HEK293 (cell line): ENCODE results near the gene ANKRD60.

Experiments
- CTCF ChIP-seq: fragments of 450-650 bp; formaldehyde crosslinking; IDR thresholded peaks from 2 replicates; pipeline ENCODE4 v1.5.1; 2016; ENCODE audit warnings: missing biosample characterization, missing genetic modification characterization
- ELK4 ChIP-seq: IDR thresholded peaks from 2 replicates; pipeline ENCODE4 v1.6.1; 2011; ENCODE audit warnings: mild to moderate bottlenecking, low read depth, low read length, borderline replicate concordance
- SETDB1 ChIP-seq: IDR thresholded peaks from one replicate; pipeline ENCODE4 v1.6.1; 2017; ENCODE audit warnings: mild to moderate bottlenecking, low read length, moderate library complexity, mixed read lengths; ENCODE audit not compliant: insufficient read length
- ZBTB1 ChIP-seq: fragments of 450-650 bp; formaldehyde crosslinking; IDR thresholded peaks from 2 replicates; pipeline ENCODE4 v1.5.1; 2016; ENCODE audit warnings: missing biosample characterization, missing genetic modification characterization
- ZBTB6 ChIP-seq: fragments of 450-650 bp; formaldehyde crosslinking; IDR thresholded peaks from 2 replicates; pipeline ENCODE4 v1.5.1; 2017; ENCODE audit warnings: missing biosample characterization, missing genetic modification characterization
- ZNF138 ChIP-seq: fragments of 450-650 bp; formaldehyde crosslinking; IDR thresholded peaks from 2 replicates; pipeline ENCODE4 v1.5.1; 2016; ENCODE audit warnings: missing biosample characterization, missing genetic modification characterization, borderline replicate concordance
- ZNF146 ChIP-seq: fragments of 450-650 bp; formaldehyde crosslinking; IDR thresholded peaks from 2 replicates; pipeline ENCODE4 v1.5.1; 2016; ENCODE audit warnings: missing biosample characterization, missing genetic modification characterization
- ZNF157 ChIP-seq: fragments of 450-650 bp; formaldehyde crosslinking; IDR thresholded peaks from 2 replicates; pipeline ENCODE4 v1.5.1; 2016; ENCODE audit warnings: missing biosample characterization, missing genetic modification characterization
- ZNF202 ChIP-seq: fragments of 450-650 bp; formaldehyde crosslinking; IDR thresholded peaks from 2 replicates; pipeline ENCODE4 v1.5.1; 2016; ENCODE audit warnings: missing biosample characterization, missing genetic modification characterization, borderline replicate concordance
- TF ChIP-seq, protein P1 (sequence below): fragments of 450-650 bp; formaldehyde crosslinking; IDR thresholded peaks from 2 replicates; pipeline ENCODE4 v1.5.1; 2016; ENCODE audit warnings: missing biosample characterization, missing genetic modification characterization
- TF ChIP-seq, protein P2 (sequence below): fragments of 450-650 bp; formaldehyde crosslinking; IDR thresholded peaks from 2 replicates; pipeline ENCODE4 v1.5.1; 2016; ENCODE audit warnings: missing biosample characterization, missing genetic modification characterization

DNA sequence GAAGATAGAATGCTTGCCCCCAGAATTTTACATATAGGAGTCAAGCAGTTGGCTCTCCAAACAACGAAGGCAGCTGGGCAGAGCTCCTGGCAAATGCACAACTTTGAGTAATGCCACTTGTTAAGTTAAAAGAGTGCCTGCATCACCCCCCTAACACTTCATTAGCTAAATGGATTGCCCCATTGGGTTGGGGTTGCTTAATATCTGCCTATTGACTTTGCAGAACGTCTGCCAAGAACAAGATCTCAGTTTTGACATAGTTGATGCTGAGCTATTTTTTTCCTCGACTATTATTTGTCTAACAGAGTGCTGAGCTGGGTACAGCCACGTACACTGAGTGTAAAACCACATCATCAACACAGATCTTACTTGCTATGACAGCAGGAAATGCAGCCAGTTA lies 12.1 kb downstream of the ANKRD60 start:
- TF ChIP-seq ZBTB1 (tag by site-specific recombination) (no peak), SETDB1 (no peak), CTCF (no peak), ZNF146 (tag by site-specific recombination) (no peak), ZBTB6 (no peak), ZNF202 (tag by site-specific recombination) (no peak), ELK4 (no peak), ZNF157 (tag by site-specific recombination) (no peak), ZNF138 (tag by site-specific recombination) (no peak)
- TF ChIP-seq, protein P1, sequence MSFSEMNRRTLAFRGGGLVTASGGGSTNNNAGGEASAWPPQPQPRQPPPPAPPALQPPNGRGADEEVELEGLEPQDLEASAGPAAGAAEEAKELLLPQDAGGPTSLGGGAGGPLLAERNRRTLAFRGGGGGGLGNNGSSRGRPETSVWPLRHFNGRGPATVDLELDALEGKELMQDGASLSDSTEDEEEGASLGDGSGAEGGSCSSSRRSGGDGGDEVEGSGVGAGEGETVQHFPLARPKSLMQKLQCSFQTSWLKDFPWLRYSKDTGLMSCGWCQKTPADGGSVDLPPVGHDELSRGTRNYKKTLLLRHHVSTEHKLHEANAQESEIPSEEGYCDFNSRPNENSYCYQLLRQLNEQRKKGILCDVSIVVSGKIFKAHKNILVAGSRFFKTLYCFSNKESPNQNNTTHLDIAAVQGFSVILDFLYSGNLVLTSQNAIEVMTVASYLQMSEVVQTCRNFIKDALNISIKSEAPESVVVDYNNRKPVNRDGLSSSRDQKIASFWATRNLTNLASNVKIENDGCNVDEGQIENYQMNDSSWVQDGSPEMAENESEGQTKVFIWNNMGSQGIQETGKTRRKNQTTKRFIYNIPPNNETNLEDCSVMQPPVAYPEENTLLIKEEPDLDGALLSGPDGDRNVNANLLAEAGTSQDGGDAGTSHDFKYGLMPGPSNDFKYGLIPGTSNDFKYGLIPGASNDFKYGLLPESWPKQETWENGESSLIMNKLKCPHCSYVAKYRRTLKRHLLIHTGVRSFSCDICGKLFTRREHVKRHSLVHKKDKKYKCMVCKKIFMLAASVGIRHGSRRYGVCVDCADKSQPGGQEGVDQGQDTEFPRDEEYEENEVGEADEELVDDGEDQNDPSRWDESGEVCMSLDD (tag by site-specific recombination), result no peak
- TF ChIP-seq, protein P2, sequence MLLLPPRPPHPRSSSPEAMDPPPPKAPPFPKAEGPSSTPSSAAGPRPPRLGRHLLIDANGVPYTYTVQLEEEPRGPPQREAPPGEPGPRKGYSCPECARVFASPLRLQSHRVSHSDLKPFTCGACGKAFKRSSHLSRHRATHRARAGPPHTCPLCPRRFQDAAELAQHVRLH (tag by site-specific recombination), result no peak
